HFFc6 (cell line): ENCODE data around the gene BGLAP. TPM values are rescaled to one million over a fixed set of nuclear protein-coding genes. Genes with fewer than 3 reads are reported as not detected.

Source experiments
- DNase-seq: peaks from one replicate; pipeline ENCODE4 v3.0.0-alpha.2; 2018
- H3K27ac Mint-ChIP-seq: 2 replicates; pipeline ENCODE4 v1.8.0; 2020; ENCODE audit warnings: mild to moderate bottlenecking, mixed read lengths
- H3K27me3 Mint-ChIP-seq: 2 replicates; pipeline ENCODE4 v1.8.0; 2021; ENCODE audit warnings: mild to moderate bottlenecking, moderate library complexity, mixed read lengths; ENCODE audit not compliant: insufficient read depth
- H3K36me3 Mint-ChIP-seq: 2 replicates; pipeline ENCODE4 v1.8.0; 2021; ENCODE audit warnings: low read depth, mixed read lengths
- H3K4me1 Mint-ChIP-seq: 2 replicates; pipeline ENCODE4 v1.8.0; 2020; ENCODE audit warnings: low read depth, mixed read lengths
- H3K4me3 Mint-ChIP-seq: 2 replicates; pipeline ENCODE4 v1.8.0; 2020; ENCODE audit warnings: mild to moderate bottlenecking, moderate library complexity, mixed read lengths
- H3K9me3 Mint-ChIP-seq: 2 replicates; pipeline ENCODE4 v1.8.0; 2020; ENCODE audit warnings: mild to moderate bottlenecking, mixed read lengths
- CTCF ChIP-seq: fragments of 200-600 bp; sonication (generic); IDR thresholded peaks from 2 replicates; pipeline ENCODE4 v1.5.0; 2021; ENCODE audit warnings: antibody characterized with exemption, mild to moderate bottlenecking
- long read RNA-seq: library from polyadenylated mRNA; unstranded; transcript quantifications from one replicate; pipeline ENCODE4 v2.0.0, GENCODE V29; 2019
- total RNA-seq, 6 experiments: library from RNA; stranded (reverse); fragmentation: NEBNext Ultra II Directional; extraction: Animal tissue kit (Norgen Biotek cat#: 25700); gene quantifications; 2 replicates in 1 of 6; 3 replicates in 5 of 6; pipeline ENCODE4 v1.2.3, GENCODE V29; 2021

Gene BGLAP
- total RNA-seq, result under 1 TPM in 2 of 6 experiments, not detected in 4; 0.40 to 0.62 TPM
- long read RNA-seq, partial matches to known transcripts, result 1 of 1 reads
- long read RNA-seq, other reads (novel, unspliced or antisense), result 0 of 1 reads

DNA sequence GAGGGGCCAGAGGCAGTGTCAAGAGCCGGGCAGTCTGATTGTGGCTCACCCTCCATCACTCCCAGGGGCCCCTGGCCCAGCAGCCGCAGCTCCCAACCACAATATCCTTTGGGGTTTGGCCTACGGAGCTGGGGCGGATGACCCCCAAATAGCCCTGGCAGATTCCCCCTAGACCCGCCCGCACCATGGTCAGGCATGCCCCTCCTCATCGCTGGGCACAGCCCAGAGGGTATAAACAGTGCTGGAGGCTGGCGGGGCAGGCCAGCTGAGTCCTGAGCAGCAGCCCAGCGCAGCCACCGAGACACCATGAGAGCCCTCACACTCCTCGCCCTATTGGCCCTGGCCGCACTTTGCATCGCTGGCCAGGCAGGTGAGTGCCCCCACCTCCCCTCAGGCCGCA, at the start of gene BGLAP:
BGLAP (plus strand) TSS at position 259 of the 400 bp plus-strand sequence; CDS start at position 307, 48 bp downstream.
- DNase-seq, result no peak
- Mint-ChIP-seq H3K36me3 (peaks cover 5% of the 10 kb centered on the region; the same call in 1 of the 2 replicates), H3K4me1 (no peaks in the 10 kb centered on the region), H3K27ac (no peak within 1 kb of the TSS), H3K27me3 (peaks cover 13% of the 10 kb centered on the region), H3K9me3 (no peaks in the 10 kb centered on the region), H3K4me3 (no peak within 1 kb of the TSS)
- TF ChIP-seq CTCF, result no peak

GRCh38 chr1:156193208-156193487, 48.8 kb upstream of the BGLAP start:
- no peak for TF ChIP-seq CTCF
- H3K4me3 Mint-ChIP-seq, result peak overlapping the region; percentile 99
- H3K9me3 Mint-ChIP-seq, result no peaks in the 10 kb centered on the region
- H3K27me3 Mint-ChIP-seq, result peaks cover 1% of the 10 kb centered on the region; the same call in 1 of the 2 replicates
- peaks cover 15% of the 10 kb centered on the region for H3K36me3 Mint-ChIP-seq
- no peak for DNase-seq
- H3K4me1 Mint-ChIP-seq, result peaks cover 33% of the 10 kb centered on the region
- peak overlapping the region; percentile 90 for H3K27ac Mint-ChIP-seq

DNA sequence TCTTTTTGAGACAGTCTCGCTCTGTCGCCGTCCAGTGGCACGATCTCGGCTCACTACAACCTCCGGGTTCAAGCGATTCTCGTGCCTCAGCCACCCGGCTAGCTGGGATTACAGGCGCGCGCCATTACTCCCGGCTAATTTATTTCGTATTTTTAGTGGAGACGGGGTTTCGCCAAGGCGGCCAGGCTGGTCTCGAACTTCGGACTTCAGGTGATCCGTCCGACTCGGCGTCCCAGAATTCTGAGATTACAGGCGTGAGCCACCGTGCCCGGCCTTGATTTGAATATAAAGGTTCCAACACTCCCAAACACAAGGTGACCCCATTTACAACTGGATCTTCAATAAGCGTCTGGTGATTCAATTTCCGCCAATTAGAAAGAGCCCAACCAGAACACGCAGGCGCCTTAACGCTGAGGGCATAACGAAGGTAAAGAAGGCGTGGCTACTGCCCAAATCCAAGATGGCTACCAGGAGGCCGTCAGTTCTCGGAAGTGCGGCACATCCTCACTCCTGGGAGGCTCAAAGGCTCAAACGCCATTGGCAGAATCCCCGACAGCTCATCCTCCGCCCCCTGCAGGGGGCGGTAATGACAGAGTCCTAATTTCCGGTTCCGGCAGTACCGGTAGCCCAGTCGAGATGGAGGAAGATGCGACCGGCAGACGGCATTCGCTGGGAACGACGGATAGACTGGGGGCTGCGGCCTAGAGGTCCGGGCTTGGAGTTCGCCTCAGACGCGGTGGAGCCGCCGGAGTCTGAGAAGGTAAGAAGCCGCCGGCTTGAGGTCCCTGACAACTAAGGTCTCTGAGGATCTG, 48.3 kb upstream of the BGLAP start, which contains the start of gene SLC25A44:
SLC25A44 (plus strand) TSS at position 617 of the 812 bp plus-strand sequence. CDS start 5,744 bp downstream, outside the sequence.
- DNase-seq, result peak; percentile 99
- TF ChIP-seq CTCF, result peak; percentile 89
- Mint-ChIP-seq H3K4me3 (peak within 1 kb of the TSS; percentile 99), H3K9me3 (no peaks in the 10 kb centered on the region), H3K4me1 (peaks cover 33% of the 10 kb centered on the region), H3K27me3 (peaks cover 1% of the 10 kb centered on the region; the same call in 1 of the 2 replicates), H3K27ac (peak within 1 kb of the TSS; percentile 90), H3K36me3 (peaks cover 15% of the 10 kb centered on the region)

DNA sequence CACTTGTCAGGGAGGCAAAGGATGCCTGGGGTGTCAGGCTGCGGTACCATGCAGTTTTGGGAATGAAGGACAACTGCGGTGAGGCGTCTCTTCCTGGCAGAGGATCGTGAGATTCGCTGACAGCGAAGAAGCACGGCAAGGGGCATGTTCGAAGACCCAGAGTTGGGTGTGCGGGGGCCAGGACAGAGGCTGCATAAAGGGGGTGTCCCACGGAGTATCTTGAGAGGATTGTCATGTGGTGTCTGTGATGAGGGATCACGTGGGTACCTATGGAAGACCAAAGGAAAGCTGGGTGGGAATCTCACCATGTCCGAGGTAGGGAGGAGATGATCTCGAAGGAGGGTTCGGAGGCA, 47.7 kb upstream of the BGLAP start:
- peaks cover 17% of the 10 kb centered on the region for H3K36me3 Mint-ChIP-seq
- TF ChIP-seq CTCF, result no peak
- H3K4me3 Mint-ChIP-seq, result peak overlapping the region; percentile 99
- peak overlapping the region; percentile 90 for H3K27ac Mint-ChIP-seq
- DNase-seq, result no peak
- no peaks in the 10 kb centered on the region for H3K27me3 Mint-ChIP-seq
- peaks cover 33% of the 10 kb centered on the region for H3K4me1 Mint-ChIP-seq
- H3K9me3 Mint-ChIP-seq, result no peaks in the 10 kb centered on the region

- Mint-ChIP-seq H3K36me3 (peaks cover 28% of the 10 kb centered on the region), H3K9me3 (no peaks in the 10 kb centered on the region), H3K27me3 (no peaks in the 10 kb centered on the region), H3K4me1 (peaks cover 38% of the 10 kb centered on the region), H3K4me3 (peak overlapping the region; percentile 52), H3K27ac (0 out of 2 replicates have a peak overlapping the region, but pooled peaks have one; percentile 18)
- TF ChIP-seq CTCF, result no peak
- DNase-seq, result no peak
These were observed 46.1 kb upstream of the BGLAP start for GRCh38 chr1:156195853-156196252.
